ENCODE results near the gene PRKCE.

DNA sequence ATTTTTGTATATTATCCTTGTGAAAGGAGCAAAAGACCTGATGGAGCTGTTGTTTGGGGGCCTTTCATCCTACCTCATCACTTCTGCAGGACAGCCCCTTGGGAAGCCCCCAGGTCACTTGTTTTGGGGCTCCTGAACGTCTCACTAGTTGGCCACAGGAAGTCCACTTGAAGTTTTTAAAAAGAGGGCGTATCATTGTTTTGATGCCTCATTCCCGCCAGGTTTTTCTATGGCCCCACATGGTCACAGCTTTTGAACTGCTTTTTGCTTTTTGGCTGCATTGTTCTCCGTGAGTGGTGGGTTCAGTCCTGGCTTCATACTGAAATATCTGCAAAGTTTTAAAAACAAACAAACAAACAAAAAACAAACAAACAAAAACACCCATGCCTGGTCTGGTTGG is 216.3 kb downstream of the PRKCE start:
- no peak for TF ChIP-seq POLR2A (IDR thresholded peaks at IDR 0.05)
- TF ChIP-seq, protein P1, sequence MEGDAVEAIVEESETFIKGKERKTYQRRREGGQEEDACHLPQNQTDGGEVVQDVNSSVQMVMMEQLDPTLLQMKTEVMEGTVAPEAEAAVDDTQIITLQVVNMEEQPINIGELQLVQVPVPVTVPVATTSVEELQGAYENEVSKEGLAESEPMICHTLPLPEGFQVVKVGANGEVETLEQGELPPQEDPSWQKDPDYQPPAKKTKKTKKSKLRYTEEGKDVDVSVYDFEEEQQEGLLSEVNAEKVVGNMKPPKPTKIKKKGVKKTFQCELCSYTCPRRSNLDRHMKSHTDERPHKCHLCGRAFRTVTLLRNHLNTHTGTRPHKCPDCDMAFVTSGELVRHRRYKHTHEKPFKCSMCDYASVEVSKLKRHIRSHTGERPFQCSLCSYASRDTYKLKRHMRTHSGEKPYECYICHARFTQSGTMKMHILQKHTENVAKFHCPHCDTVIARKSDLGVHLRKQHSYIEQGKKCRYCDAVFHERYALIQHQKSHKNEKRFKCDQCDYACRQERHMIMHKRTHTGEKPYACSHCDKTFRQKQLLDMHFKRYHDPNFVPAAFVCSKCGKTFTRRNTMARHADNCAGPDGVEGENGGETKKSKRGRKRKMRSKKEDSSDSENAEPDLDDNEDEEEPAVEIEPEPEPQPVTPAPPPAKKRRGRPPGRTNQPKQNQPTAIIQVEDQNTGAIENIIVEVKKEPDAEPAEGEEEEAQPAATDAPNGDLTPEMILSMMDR (IDR thresholded peaks at IDR 0.05): no peak

Data from body of pancreas (tissue), 4 donors.